ENCODE data around the gene ANKS1B. TPM values are rescaled to one million over a fixed set of nuclear protein-coding genes. Genes with fewer than 3 reads are reported as not detected.

The ANKS1B gene
- total and polyA plus RNA-seq, 2 of the 4 experiments (the other 2 are of a cell fraction), result 0.17 to 0.18 TPM

GRCh38 chr12:98830657-98831056 lies 1154.1 kb downstream of the ANKS1B start:
- intact Hi-C loops (cut with micrococcal nuclease) (no loop called here), in situ Hi-C loops (cut with MboI; ENCODE audit: low sequenced_read_pairs) (no loop called here), dilution Hi-C loops (cut with HindIII; ENCODE audit: low sequenced_read_pairs, unreplicated experiment) (no loop called here)
- H3K4me1 ChIP-seq (ENCODE audit: control insufficient read depth, insufficient read depth, low read length), result no peaks in the 10 kb centered on the region
- no peaks in the 10 kb centered on the region for H3K9me3 ChIP-seq (ENCODE audit: control insufficient read depth, insufficient read depth, low read length)
- no peak overlapping the region for H4K91ac ChIP-seq (ENCODE audit: insufficient read depth, low read depth, low read length)
- 70% methylated on average over 2 of the region's 7 CpGs; no CpG with 5 or more reads in 1 of the 2 experiments for WGBS, 2 experiments (ENCODE audit: extremely low coverage in 2 of 2, insufficient read length in 1 of 2)
- no peak overlapping the region for H2BK20ac ChIP-seq (ENCODE audit: low read depth, low read length)
- no peak overlapping the region for H3K4me2 ChIP-seq (ENCODE audit: low read depth, low read length)
- H3K4me3 ChIP-seq (ENCODE audit: insufficient read depth, low read depth, low read length), result no peak overlapping the region
- H2BK5ac ChIP-seq (ENCODE audit: low read depth, low read length, poor library complexity, severe bottlenecking), result no peak overlapping the region
- no peak overlapping the region for H2BK120ac ChIP-seq (ENCODE audit: low read depth, low read length)
- no peak overlapping the region for H4K5ac ChIP-seq (ENCODE audit: low read depth, low read length)
- ChIA-PET CTCF (no interaction called here), POLR2A (ENCODE audit: unreplicated experiment) (no interaction called here)
- no peaks in the 10 kb centered on the region for H4K20me1 ChIP-seq (ENCODE audit: insufficient read depth, low read length)
- H3K18ac ChIP-seq (ENCODE audit: low read depth, low read length), result no peak overlapping the region
- ATAC-seq (ENCODE audit: low read depth) (no peak), DNase-seq (no peak)
- no peak overlapping the region for H2AK9ac ChIP-seq (replicated peaks; ENCODE audit: low read depth, low read length, poor library complexity)
- H3K4ac ChIP-seq (ENCODE audit: low read depth, low read length), result no peak overlapping the region
- no peak for TF ChIP-seq MAFK (IDR thresholded peaks at IDR 0.05; ENCODE audit: low read depth, low read length)
- no peak for TF ChIP-seq BHLHE40 (IDR thresholded peaks at IDR 0.05; ENCODE audit: low read depth, low read length)
- no peak for TF ChIP-seq MAZ (IDR thresholded peaks at IDR 0.05; ENCODE audit: borderline replicate concordance, low read depth, low read length)
- no peak for TF ChIP-seq NFE2L2 (IDR thresholded peaks at IDR 0.05; ENCODE audit: low read depth, low read length)
- TF ChIP-seq CEBPB (IDR thresholded peaks at IDR 0.05; ENCODE audit: low read depth, low read length), result no peak
- TF ChIP-seq POLR2A (IDR thresholded peaks at IDR 0.05; ENCODE audit: low read depth, low read length), result no peak
- H3K9ac ChIP-seq (ENCODE audit: low read depth, low read length), result no peak overlapping the region
- no peak overlapping the region for H3K27ac ChIP-seq (ENCODE audit: insufficient read depth, low read length)
- no peak overlapping the region for H2BK15ac ChIP-seq (ENCODE audit: low read depth, low read length)
- H3K9me1 ChIP-seq (ENCODE audit: insufficient read depth, low read length), result no peaks in the 10 kb centered on the region
- H4K8ac ChIP-seq (ENCODE audit: low read depth in 2 of 2, low read length in 2 of 2), result no peak overlapping the region
- H3K56ac ChIP-seq (ENCODE audit: extremely low read depth, insufficient read depth, low read length), result no peak overlapping the region
- no peak overlapping the region for H3K14ac ChIP-seq (replicated peaks; ENCODE audit: low read depth, low read length)
- H3K36me3 ChIP-seq (ENCODE audit: control insufficient read depth, insufficient read depth, low read length), result no peaks in the 10 kb centered on the region
- no peak overlapping the region for H2AK5ac ChIP-seq (ENCODE audit: low read depth, low read length)
- no peaks in the 10 kb centered on the region for H3K27me3 ChIP-seq (ENCODE audit: control insufficient read depth, insufficient read depth, low read length)
- no peak overlapping the region for H2AFZ ChIP-seq (replicated peaks; ENCODE audit: low read length, poor library complexity)
- H3K23ac ChIP-seq (ENCODE audit: low read depth, low read length), result no peak overlapping the region
- H3K79me1 ChIP-seq (ENCODE audit: low read depth in 1 of 2, low read length in 2 of 2), result no peaks in the 10 kb centered on the region
- no TSS peak for BruUV-seq (replicated peaks)

All from IMR-90 (cell line).